Measurements from ENCODE around the gene COPE.

Gene COPE

DNA sequence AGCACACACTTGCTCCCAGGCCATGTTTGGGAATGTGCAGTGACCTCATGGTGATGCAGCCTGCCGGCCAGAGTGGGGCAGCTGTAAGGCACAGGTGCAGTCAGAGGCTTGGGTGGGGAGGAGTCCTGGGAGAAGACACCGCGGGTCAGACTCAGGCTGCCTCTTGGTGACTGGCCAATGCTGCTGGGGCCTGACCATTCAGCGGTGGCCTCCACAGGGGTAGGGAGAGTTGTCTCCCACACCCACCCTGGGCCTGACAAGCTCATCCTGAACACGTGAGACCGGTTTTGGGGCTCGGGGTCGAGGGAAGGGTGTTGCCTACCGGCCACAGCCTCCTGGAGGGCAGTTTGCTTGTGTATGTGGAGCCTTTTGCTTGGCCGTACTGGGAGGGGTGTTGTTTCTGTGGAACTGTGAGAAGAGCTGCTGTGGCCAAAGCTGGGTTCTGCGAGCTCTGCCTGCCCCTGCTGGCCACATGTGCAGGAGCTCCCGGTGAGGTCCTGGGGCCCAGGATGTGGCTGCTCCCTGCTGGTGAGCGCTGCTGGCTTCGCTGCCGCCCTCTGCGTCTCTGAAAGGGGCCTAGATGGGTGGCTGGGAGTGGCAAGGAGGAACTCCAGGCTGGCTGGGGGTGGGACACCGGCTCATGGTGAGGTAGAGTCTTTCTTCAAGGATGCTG, 65.3 kb downstream of the COPE start:
- Mint-ChIP-seq H3K27ac (no peak overlapping the region), H3K9me3 (no peaks in the 10 kb centered on the region), H3K36me3 (ENCODE audit: low read depth) (peaks cover 21% of the 10 kb centered on the region), H3K4me1 (ENCODE audit: low read depth) (peaks cover 9% of the 10 kb centered on the region), H3K4me3 (no peak overlapping the region), H3K27me3 (ENCODE audit: low read depth) (no peaks in the 10 kb centered on the region)

GRCh38 chr19:18852648-18853047, 66.5 kb downstream of the COPE start:
- H3K4me3 Mint-ChIP-seq = no peak overlapping the region
- no peak overlapping the region for H3K27ac Mint-ChIP-seq
- H3K4me1 Mint-ChIP-seq (ENCODE audit: low read depth) = peaks cover 12% of the 10 kb centered on the region
- no peaks in the 10 kb centered on the region for H3K27me3 Mint-ChIP-seq (ENCODE audit: low read depth)
- no peaks in the 10 kb centered on the region for H3K9me3 Mint-ChIP-seq
- peaks cover 29% of the 10 kb centered on the region for H3K36me3 Mint-ChIP-seq (ENCODE audit: low read depth)

DNA sequence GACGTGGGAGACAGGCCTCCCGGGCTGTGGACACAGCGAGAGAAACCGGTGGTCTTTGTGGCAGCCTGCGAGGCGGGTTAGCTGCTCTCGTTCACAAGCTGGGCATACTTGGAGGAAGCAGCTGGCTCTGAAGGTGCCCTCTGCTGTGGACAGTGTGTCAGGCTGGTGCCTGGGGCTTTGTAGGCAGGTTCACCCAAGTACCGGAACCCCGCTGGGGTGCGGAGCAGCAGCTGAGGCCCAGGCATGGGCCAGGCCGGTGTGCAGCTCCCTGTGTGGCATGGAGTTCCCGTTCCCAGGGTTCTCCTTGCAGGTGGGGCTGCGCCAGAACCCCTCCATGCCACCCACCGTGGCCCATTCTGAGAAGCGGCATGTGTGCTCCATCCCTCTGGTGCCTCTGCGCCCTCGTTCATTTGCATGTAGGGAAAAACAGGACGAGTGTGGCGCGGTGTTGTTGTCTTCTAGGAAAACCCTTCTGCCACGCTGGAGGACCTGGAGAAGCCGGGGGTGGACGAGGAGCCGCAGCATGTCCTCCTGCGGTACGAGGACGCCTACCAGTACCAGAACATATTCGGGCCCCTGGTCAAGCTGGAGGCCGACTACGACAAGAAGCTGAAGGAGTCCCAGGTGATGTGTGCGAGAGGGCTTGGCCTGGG, 67.4 kb downstream of the COPE start:
- Mint-ChIP-seq H3K9me3 (no peaks in the 10 kb centered on the region), H3K4me3 (no peak overlapping the region), H3K27ac (no peak overlapping the region), H3K4me1 (ENCODE audit: low read depth) (peaks cover 15% of the 10 kb centered on the region), H3K27me3 (ENCODE audit: low read depth) (no peaks in the 10 kb centered on the region), H3K36me3 (ENCODE audit: low read depth) (peaks cover 29% of the 10 kb centered on the region)

GRCh38 chr19:18850471-18851375, 68.5 kb downstream of the COPE start:
- Mint-ChIP-seq H3K4me1 (ENCODE audit: low read depth) (peaks cover 20% of the 10 kb centered on the region), H3K4me3 (no peak overlapping the region), H3K36me3 (ENCODE audit: low read depth) (peaks cover 29% of the 10 kb centered on the region), H3K27me3 (ENCODE audit: low read depth) (no peaks in the 10 kb centered on the region), H3K9me3 (no peaks in the 10 kb centered on the region), H3K27ac (no peak overlapping the region)

GRCh38 chr19:18849838-18850400, 69.3 kb downstream of the COPE start:
- H3K36me3 Mint-ChIP-seq (ENCODE audit: low read depth) = peaks cover 24% of the 10 kb centered on the region
- no peak overlapping the region for H3K27ac Mint-ChIP-seq
- peaks cover 25% of the 10 kb centered on the region for H3K4me1 Mint-ChIP-seq (ENCODE audit: low read depth)
- no peaks in the 10 kb centered on the region for H3K9me3 Mint-ChIP-seq
- H3K4me3 Mint-ChIP-seq = no peak overlapping the region
- no peaks in the 10 kb centered on the region for H3K27me3 Mint-ChIP-seq (ENCODE audit: low read depth)
